CD4-positive, CD25-positive, alpha-beta regulatory T cell (primary cell): ENCODE data around the gene MIEF1. TPM values are rescaled to one million over a fixed set of nuclear protein-coding genes. Genes with fewer than 3 reads are reported as not detected.

ENCODE experiments used
- ATAC-seq, 2 donors: fragments of 150-1000 bp; cut with Tn5 transposase; one replicate each; pipeline ENCODE4 v1.10.0; 2021; ENCODE audit warnings: low read depth in 2 of 2, moderate number of reproducible peaks in 2 of 2, moderate library complexity in 1 of 2
- DNase-seq, 3 donors: peaks; one replicate each; pipeline versions ENCODE4 v3.0.0 to v3.0.0-alpha.2; 2012 to 2022; ENCODE audit warnings: mixed read lengths in 1 of 3
- H3K27ac ChIP-seq: one replicate; pipeline ENCODE4 v1.7.0; 2013; ENCODE audit warnings: mild to moderate bottlenecking, low read length; ENCODE audit not compliant: insufficient read depth, poor library complexity, severe bottlenecking
- H3K27me3 ChIP-seq: one replicate; pipeline ENCODE4 v1.7.0; 2013; ENCODE audit warnings: low read length; ENCODE audit not compliant: control insufficient read depth, insufficient read depth
- H3K36me3 ChIP-seq: one replicate; pipeline ENCODE4 v1.7.0; 2013; ENCODE audit warnings: mild to moderate bottlenecking, low read length, moderate library complexity; ENCODE audit not compliant: control insufficient read depth, insufficient read depth
- H3K4me1 ChIP-seq: 2 replicates; pipeline ENCODE4 v1.7.0; 2013; ENCODE audit warnings: mild to moderate bottlenecking, low read length; ENCODE audit not compliant: insufficient read depth, control insufficient read depth, poor library complexity, severe bottlenecking
- H3K4me3 ChIP-seq: one replicate; pipeline ENCODE4 v1.7.0; 2013; ENCODE audit warnings: low read depth, mild to moderate bottlenecking, low read length, moderate library complexity
- H3K9me3 ChIP-seq, 2 experiments: 1 replicate in 1 of 2; 2 replicates in 1 of 2; pipeline ENCODE4 v1.7.0; 2013; ENCODE audit warnings: low read length in 2 of 2, mild to moderate bottlenecking in 1 of 2, moderate library complexity in 1 of 2; ENCODE audit not compliant: control insufficient read depth in 2 of 2
- H3K27ac Mint-ChIP-seq, 3 donors: one replicate each; pipeline ENCODE4 v1.8.0; 2020 to 2022; ENCODE audit warnings: mild to moderate bottlenecking in 3 of 3, mixed read lengths in 3 of 3, moderate library complexity in 2 of 3
- H3K27me3 Mint-ChIP-seq: one replicate; pipeline ENCODE4 v1.8.0; 2022; ENCODE audit warnings: mild to moderate bottlenecking, mixed read lengths
- H3K36me3 Mint-ChIP-seq: one replicate; pipeline ENCODE4 v1.8.0; 2020; ENCODE audit warnings: mixed read lengths
- H3K4me1 Mint-ChIP-seq, 4 donors: one replicate each; pipeline ENCODE4 v1.8.0; 2020 to 2022; ENCODE audit warnings: mixed read lengths in 4 of 4, mild to moderate bottlenecking in 1 of 4
- H3K4me3 Mint-ChIP-seq, 4 donors: one replicate each; pipeline ENCODE4 v1.8.0; 2020 to 2022; ENCODE audit warnings: mild to moderate bottlenecking in 4 of 4, mixed read lengths in 4 of 4, moderate library complexity in 3 of 4
- H3K9me3 Mint-ChIP-seq, 7 donors: one replicate each; pipeline ENCODE4 v1.8.0; 2020 to 2022; ENCODE audit warnings: mixed read lengths in 7 of 7, mild to moderate bottlenecking in 3 of 7, moderate library complexity in 2 of 7
- polyA plus RNA-seq, 4 donors: library from polyadenylated mRNA; unstranded; fragments of 300-500 nt; fragmentation: Illumina TruSeq; gene quantifications; one replicate each; pipeline ENCODE4 v1.2.3, GENCODE V29; 2021
- total RNA-seq: library from RNA; stranded (reverse); gene quantifications from one replicate; pipeline ENCODE4 v1.2.3, GENCODE V29; 2022

Gene MIEF1
- total and polyA plus RNA-seq, 5 donors from 2014 or later, result 16.0 to 39.8 (median 28.9) TPM

DNA sequence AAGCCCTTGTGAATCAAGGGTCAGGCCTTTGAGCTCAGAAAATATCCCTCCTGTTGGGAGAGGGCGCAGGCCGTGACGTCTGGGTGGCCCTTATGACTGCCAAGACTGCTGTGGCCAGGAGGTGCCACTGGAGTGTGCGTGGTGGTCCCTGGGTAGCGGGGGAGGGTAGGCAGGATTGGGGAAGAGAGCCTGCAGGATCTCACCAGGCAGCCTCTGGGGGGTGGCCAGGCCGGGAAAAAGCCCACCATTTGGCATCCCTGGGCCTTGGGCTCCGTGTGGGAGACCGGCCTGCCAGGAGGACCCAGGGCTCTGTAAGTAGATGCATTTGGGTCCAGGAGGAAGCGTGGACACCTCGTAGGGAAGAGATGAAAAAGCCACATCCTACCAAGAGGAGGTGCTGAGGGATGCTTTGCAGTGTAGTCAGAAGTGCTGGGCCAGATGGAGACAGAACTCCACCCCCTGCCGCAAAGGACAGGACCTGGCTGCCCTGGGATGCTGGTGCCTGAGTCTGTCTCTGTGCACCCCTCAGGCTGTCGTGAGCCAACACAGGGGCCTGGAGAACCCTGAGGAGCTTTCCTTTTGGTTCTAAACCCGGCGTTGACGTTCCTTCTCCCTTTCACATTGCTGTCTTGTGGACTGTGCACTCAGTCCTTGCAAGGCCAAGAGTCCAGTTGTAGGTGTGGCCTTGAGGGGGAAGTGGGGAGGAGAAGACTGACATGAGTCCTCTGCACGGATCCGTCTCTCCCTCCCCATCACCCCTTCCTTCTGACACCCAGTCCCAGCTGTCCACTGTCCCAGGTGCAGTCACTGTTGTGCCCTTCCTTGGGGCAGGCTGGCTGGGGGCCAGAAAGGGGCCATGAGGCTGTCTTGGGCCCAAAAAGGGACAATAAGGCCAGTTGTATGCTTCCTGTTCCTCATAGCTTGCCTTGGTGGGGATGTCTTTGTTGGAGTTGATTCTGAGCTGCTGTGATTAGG is 12.7 kb upstream of the MIEF1 start:
- H3K27me3 Mint-ChIP-seq, result peaks cover 5% of the 10 kb centered on the region
- H3K4me1 Mint-ChIP-seq, result peaks cover 0 to 12% (median 8%) of the 10 kb centered on the region in 4 donors
- no peaks in the 10 kb centered on the region for H3K4me1 ChIP-seq
- peak overlapping the region in 1 of 3 donors; percentile 69 for H3K27ac Mint-ChIP-seq
- no peaks in the 10 kb centered on the region for H3K36me3 Mint-ChIP-seq
- H3K27ac ChIP-seq, result no peak overlapping the region
- DNase-seq, result no peak
- no peaks in the 10 kb centered on the region for H3K9me3 ChIP-seq
- no peak overlapping the region for H3K4me3 Mint-ChIP-seq
- H3K36me3 ChIP-seq, result no peaks in the 10 kb centered on the region
- no peak overlapping the region for H3K4me3 ChIP-seq
- ATAC-seq, result no peak
- no peaks in the 10 kb centered on the region for H3K27me3 ChIP-seq
- no peaks in the 10 kb centered on the region for H3K9me3 Mint-ChIP-seq

DNA sequence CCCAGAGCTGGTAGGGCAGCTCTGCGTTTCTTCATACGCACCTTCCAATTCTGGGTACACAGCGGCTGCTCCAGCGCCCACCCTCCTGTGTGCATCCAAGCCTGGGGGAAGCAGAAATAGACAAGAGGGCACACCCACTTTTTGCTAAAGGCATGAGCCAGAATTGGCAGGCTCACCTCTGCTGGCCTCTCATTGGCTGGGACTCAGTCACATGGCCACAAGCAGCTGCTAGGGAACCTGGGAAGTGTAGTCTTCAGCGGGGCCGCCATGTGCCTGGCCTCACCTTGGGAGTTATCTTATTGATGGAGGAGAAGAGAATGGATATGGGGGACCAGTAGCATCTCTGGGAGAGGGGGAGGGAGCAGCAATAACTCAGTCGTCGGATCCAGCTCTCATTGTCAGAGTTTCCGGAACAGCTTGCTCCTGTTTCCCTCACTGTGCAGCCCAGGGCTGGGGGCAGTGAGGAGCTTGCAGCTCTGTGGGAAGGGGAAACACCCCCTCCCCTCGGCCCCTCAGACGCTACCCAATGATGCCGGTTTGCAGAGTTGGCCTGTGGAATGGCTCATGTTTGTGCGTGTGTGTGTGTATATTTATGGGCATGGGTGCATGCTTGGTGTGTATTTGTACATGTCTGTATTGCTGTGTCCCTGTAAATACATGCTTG is 11.8 kb upstream of the MIEF1 start:
- Mint-ChIP-seq H3K4me3 (no peak overlapping the region), H3K9me3 (no peaks in the 10 kb centered on the region), H3K4me1 (peaks cover 0 to 12% (median 8%) of the 10 kb centered on the region in 4 donors), H3K27ac (peak overlapping the region in 2 of 3 donors; percentile 48 to 69), H3K27me3 (peaks cover 5% of the 10 kb centered on the region), H3K36me3 (no peaks in the 10 kb centered on the region)
- Histone ChIP-seq H3K4me1 (no peaks in the 10 kb centered on the region), H3K4me3 (no peak overlapping the region), H3K27me3 (no peaks in the 10 kb centered on the region), H3K27ac (no peak overlapping the region), H3K36me3 (no peaks in the 10 kb centered on the region), H3K9me3 (no peaks in the 10 kb centered on the region)
- ATAC-seq (peak; percentile 94 to 98), DNase-seq (peak; percentile 63 to 86 (median 71))

GRCh38 chr22:39490966-39491680 is 11.0 kb upstream of the MIEF1 start:
- DNase-seq (no peak), ATAC-seq (no peak)
- no peak overlapping the region for H3K27ac Mint-ChIP-seq
- no peaks in the 10 kb centered on the region for H3K36me3 Mint-ChIP-seq
- H3K27me3 Mint-ChIP-seq, result peaks cover 5% of the 10 kb centered on the region
- no peaks in the 10 kb centered on the region for H3K36me3 ChIP-seq
- peaks cover 0 to 12% (median 9%) of the 10 kb centered on the region in 4 donors for H3K4me1 Mint-ChIP-seq
- no peaks in the 10 kb centered on the region for H3K4me1 ChIP-seq
- no peaks in the 10 kb centered on the region for H3K9me3 ChIP-seq
- no peak overlapping the region for H3K27ac ChIP-seq
- no peak overlapping the region for H3K4me3 ChIP-seq
- no peaks in the 10 kb centered on the region for H3K9me3 Mint-ChIP-seq
- no peaks in the 10 kb centered on the region for H3K27me3 ChIP-seq
- peak overlapping the region in 1 of 4 donors; percentile 45 for H3K4me3 Mint-ChIP-seq

- Histone ChIP-seq H3K9me3 (no peaks in the 10 kb centered on the region), H3K4me3 (no peak overlapping the region), H3K27ac (no peak overlapping the region), H3K27me3 (no peaks in the 10 kb centered on the region), H3K36me3 (no peaks in the 10 kb centered on the region), H3K4me1 (no peaks in the 10 kb centered on the region)
- peaks cover 0 to 12% (median 11%) of the 10 kb centered on the region in 4 donors for H3K4me1 Mint-ChIP-seq
- H3K9me3 Mint-ChIP-seq, result no peaks in the 10 kb centered on the region
- DNase-seq (no peak), ATAC-seq (no peak)
- H3K27ac Mint-ChIP-seq, result no peak overlapping the region
- peaks cover 5% of the 10 kb centered on the region for H3K27me3 Mint-ChIP-seq
- H3K36me3 Mint-ChIP-seq, result no peaks in the 10 kb centered on the region
- H3K4me3 Mint-ChIP-seq, result no peak overlapping the region
These were observed 10.4 kb upstream of the MIEF1 start for GRCh38 chr22:39491696-39492095.

- ATAC-seq (no peak), DNase-seq (no peak)
- Histone ChIP-seq H3K36me3 (no peaks in the 10 kb centered on the region), H3K27me3 (no peaks in the 10 kb centered on the region), H3K4me1 (no peaks in the 10 kb centered on the region), H3K4me3 (no peak overlapping the region), H3K9me3 (no peaks in the 10 kb centered on the region), H3K27ac (no peak overlapping the region)
- no peaks in the 10 kb centered on the region for H3K36me3 Mint-ChIP-seq
- no peaks in the 10 kb centered on the region for H3K9me3 Mint-ChIP-seq
- no peak overlapping the region for H3K27ac Mint-ChIP-seq
- H3K27me3 Mint-ChIP-seq, result peaks cover 5% of the 10 kb centered on the region
- H3K4me1 Mint-ChIP-seq, result peaks cover 0 to 12% (median 11%) of the 10 kb centered on the region in 4 donors
- no peak overlapping the region for H3K4me3 Mint-ChIP-seq
These were observed 9.9 kb upstream of the MIEF1 start for GRCh38 chr22:39492186-39492585.

- Mint-ChIP-seq H3K27me3 (no peaks in the 10 kb centered on the region), H3K4me1 (peaks cover 0 to 12% (median 11%) of the 10 kb centered on the region in 4 donors), H3K4me3 (peak overlapping the region in 1 of 4 donors; percentile 17), H3K9me3 (no peaks in the 10 kb centered on the region), H3K27ac (peak overlapping the region in 1 of 3 donors; percentile 14), H3K36me3 (no peaks in the 10 kb centered on the region)
- H3K4me1 ChIP-seq, result no peaks in the 10 kb centered on the region
- DNase-seq (no peak), ATAC-seq (no peak)
- H3K4me3 ChIP-seq, result no peak overlapping the region
- no peaks in the 10 kb centered on the region for H3K27me3 ChIP-seq
- H3K36me3 ChIP-seq, result no peaks in the 10 kb centered on the region
- H3K9me3 ChIP-seq, result no peaks in the 10 kb centered on the region
- H3K27ac ChIP-seq, result no peak overlapping the region
These were observed 8.3 kb upstream of the MIEF1 start for GRCh38 chr22:39493759-39494158.

GRCh38 chr22:39494471-39495120 is 7.5 kb upstream of the MIEF1 start:
- no peaks in the 10 kb centered on the region for H3K9me3 ChIP-seq
- H3K27ac Mint-ChIP-seq, result peak overlapping the region in 1 of 3 donors; percentile 93
- H3K4me3 Mint-ChIP-seq, result no peak overlapping the region
- H3K27ac ChIP-seq, result no peak overlapping the region
- DNase-seq (no peak), ATAC-seq (no peak)
- H3K4me1 ChIP-seq, result no peaks in the 10 kb centered on the region
- H3K4me3 ChIP-seq, result no peak overlapping the region
- peaks cover 0 to 12% (median 11%) of the 10 kb centered on the region in 4 donors for H3K4me1 Mint-ChIP-seq
- no peaks in the 10 kb centered on the region for H3K27me3 Mint-ChIP-seq
- H3K27me3 ChIP-seq, result no peaks in the 10 kb centered on the region
- H3K36me3 ChIP-seq, result no peaks in the 10 kb centered on the region
- H3K9me3 Mint-ChIP-seq, result peaks cover 0 to 2% (median 0%) of the 10 kb centered on the region in 7 donors
- H3K36me3 Mint-ChIP-seq, result no peaks in the 10 kb centered on the region
